ENCODE results near the gene OSGIN1.

Gene OSGIN1

GRCh38 chr16:83917152-83918120, 35.6 kb upstream of the OSGIN1 start:
- no peak for TF ChIP-seq GATA1 (IDR thresholded peaks at IDR 0.05; ENCODE audit: low read depth, low read length)
- TF ChIP-seq POLR2A (IDR thresholded peaks at IDR 0.05; ENCODE audit: low read length) = no peak
- DNase-seq = no peak

GRCh38 chr16:83920894-83921491, 32.0 kb upstream of the OSGIN1 start:
- no peak for TF ChIP-seq POLR2A (IDR thresholded peaks at IDR 0.05; ENCODE audit: low read length)
- no peak for TF ChIP-seq GATA1 (IDR thresholded peaks at IDR 0.05; ENCODE audit: low read depth, low read length)
- no peak for DNase-seq

- no peak for TF ChIP-seq POLR2A (IDR thresholded peaks at IDR 0.05; ENCODE audit: low read length)
- TF ChIP-seq GATA1 (IDR thresholded peaks at IDR 0.05; ENCODE audit: low read depth, low read length) = no peak
- no peak for DNase-seq
Observed at GRCh38 chr16:83923581-83924365, 29.3 kb upstream of the OSGIN1 start.

- TF ChIP-seq GATA1 (IDR thresholded peaks at IDR 0.05; ENCODE audit: low read depth, low read length) (no peak), POLR2A (IDR thresholded peaks at IDR 0.05; ENCODE audit: low read length) (no peak)
Observed at GRCh38 chr16:83924686-83925085, 28.4 kb upstream of the OSGIN1 start.

GRCh38 chr16:83925095-83925905, 27.7 kb upstream of the OSGIN1 start:
- TF ChIP-seq GATA1 (IDR thresholded peaks at IDR 0.05; ENCODE audit: low read depth, low read length) (no peak), POLR2A (IDR thresholded peaks at IDR 0.05; ENCODE audit: low read length) (no peak)
- no peak for DNase-seq

More at GRCh38 chr16:83924686-83925085, 28.4 kb upstream of the OSGIN1 start:
- no peak for DNase-seq

- TF ChIP-seq GATA1 (IDR thresholded peaks at IDR 0.05; ENCODE audit: low read depth, low read length) (no peak), POLR2A (IDR thresholded peaks at IDR 0.05; ENCODE audit: low read length) (no peak)
- DNase-seq = no peak
Observed at GRCh38 chr16:83925957-83926725, 26.9 kb upstream of the OSGIN1 start.

- TF ChIP-seq GATA1 (IDR thresholded peaks at IDR 0.05; ENCODE audit: low read depth, low read length) (no peak), POLR2A (IDR thresholded peaks at IDR 0.05; ENCODE audit: low read length) (no peak)
- peak; percentile 54 to 76 for DNase-seq
Observed at GRCh38 chr16:83926726-83927397, 26.2 kb upstream of the OSGIN1 start.

GRCh38 chr16:83928341-83929055, 24.5 kb upstream of the OSGIN1 start:
- TF ChIP-seq POLR2A (IDR thresholded peaks at IDR 0.05; ENCODE audit: low read length) (no peak), GATA1 (IDR thresholded peaks at IDR 0.05; ENCODE audit: low read depth, low read length) (no peak)
- no peak for DNase-seq

- DNase-seq = no peak
- TF ChIP-seq GATA1 (IDR thresholded peaks at IDR 0.05; ENCODE audit: low read depth, low read length) = no peak
- no peak for TF ChIP-seq POLR2A (IDR thresholded peaks at IDR 0.05; ENCODE audit: low read length)
Observed at GRCh38 chr16:83929811-83930555, 23.1 kb upstream of the OSGIN1 start.

- DNase-seq = no peak
- no peak for TF ChIP-seq POLR2A (IDR thresholded peaks at IDR 0.05; ENCODE audit: low read length)
- TF ChIP-seq GATA1 (IDR thresholded peaks at IDR 0.05; ENCODE audit: low read depth, low read length) = no peak
Observed at GRCh38 chr16:83930730-83931500, 22.1 kb upstream of the OSGIN1 start.

All from erythroblast (primary cell).